Muscle layer of colon (tissue), 2 donors: ENCODE results near the gene EFEMP1.

ENCODE experiments used
- H3K27ac ChIP-seq: one replicate; pipeline ENCODE4 v1.7.0; 2013; ENCODE audit warnings: low read depth, mild to moderate bottlenecking, low read length, moderate library complexity
- H3K27me3 ChIP-seq, 2 donors: one replicate each; pipeline ENCODE4 v1.7.0; 2013; ENCODE audit warnings: low read length in 2 of 2, mild to moderate bottlenecking in 2 of 2; ENCODE audit not compliant: insufficient read depth in 2 of 2, control insufficient read depth in 1 of 2
- H3K36me3 ChIP-seq: one replicate; pipeline ENCODE4 v1.7.0; 2013; ENCODE audit warnings: mild to moderate bottlenecking, low read length; ENCODE audit not compliant: insufficient read depth
- H3K4me1 ChIP-seq: one replicate; pipeline ENCODE4 v1.7.0; 2013; ENCODE audit warnings: mild to moderate bottlenecking, low read length; ENCODE audit not compliant: insufficient read depth
- H3K4me3 ChIP-seq, 2 donors: one replicate each; pipeline ENCODE4 v1.7.0; 2013; ENCODE audit warnings: low read length in 2 of 2, low read depth in 1 of 2, mild to moderate bottlenecking in 1 of 2, moderate library complexity in 1 of 2
- H3K9ac ChIP-seq: one replicate; pipeline ENCODE4 v1.7.0; 2013; ENCODE audit warnings: low read length
- H3K9me3 ChIP-seq: one replicate; pipeline ENCODE4 v1.7.0; 2013; ENCODE audit warnings: mild to moderate bottlenecking, low read length
- donor health status: abdominal sarcoma.
- donor health status: Adenocarcinoma of cecum.

The EFEMP1 gene

GRCh38 chr2:55862246-55862645 is 61.3 kb downstream of the EFEMP1 start:
- no peaks in the 10 kb centered on the region for H3K27me3 ChIP-seq
- no peak overlapping the region for H3K9ac ChIP-seq
- no peak overlapping the region for H3K27ac ChIP-seq
- no peaks in the 10 kb centered on the region for H3K36me3 ChIP-seq
- H3K9me3 ChIP-seq: no peaks in the 10 kb centered on the region
- no peak overlapping the region for H3K4me3 ChIP-seq
- no peaks in the 10 kb centered on the region for H3K4me1 ChIP-seq

GRCh38 chr2:55861733-55862132 is 61.8 kb downstream of the EFEMP1 start:
- no peaks in the 10 kb centered on the region for H3K36me3 ChIP-seq
- no peaks in the 10 kb centered on the region for H3K9me3 ChIP-seq
- no peak overlapping the region for H3K9ac ChIP-seq
- H3K4me3 ChIP-seq: no peak overlapping the region
- no peaks in the 10 kb centered on the region for H3K27me3 ChIP-seq
- H3K27ac ChIP-seq: no peak overlapping the region
- H3K4me1 ChIP-seq: no peaks in the 10 kb centered on the region

- Histone ChIP-seq H3K27ac (no peak overlapping the region), H3K4me1 (no peaks in the 10 kb centered on the region), H3K27me3 (no peaks in the 10 kb centered on the region), H3K4me3 (no peak overlapping the region), H3K9ac (no peak overlapping the region), H3K9me3 (no peaks in the 10 kb centered on the region), H3K36me3 (no peaks in the 10 kb centered on the region)
These were observed 62.8 kb downstream of the EFEMP1 start for GRCh38 chr2:55860832-55861231.

GRCh38 chr2:55859875-55860274 is 63.7 kb downstream of the EFEMP1 start:
- no peak overlapping the region for H3K9ac ChIP-seq
- no peak overlapping the region for H3K27ac ChIP-seq
- H3K4me1 ChIP-seq: no peaks in the 10 kb centered on the region
- no peaks in the 10 kb centered on the region for H3K27me3 ChIP-seq
- H3K4me3 ChIP-seq: no peak overlapping the region
- no peaks in the 10 kb centered on the region for H3K36me3 ChIP-seq
- H3K9me3 ChIP-seq: no peaks in the 10 kb centered on the region

- H3K27ac ChIP-seq: no peak overlapping the region
- H3K36me3 ChIP-seq: no peaks in the 10 kb centered on the region
- no peaks in the 10 kb centered on the region for H3K27me3 ChIP-seq
- no peaks in the 10 kb centered on the region for H3K4me1 ChIP-seq
- H3K4me3 ChIP-seq: no peak overlapping the region
- no peaks in the 10 kb centered on the region for H3K9me3 ChIP-seq
- H3K9ac ChIP-seq: no peak overlapping the region
These were observed 65.8 kb downstream of the EFEMP1 start for GRCh38 chr2:55857766-55858165.

- Histone ChIP-seq H3K4me1 (no peaks in the 10 kb centered on the region), H3K9me3 (no peaks in the 10 kb centered on the region), H3K4me3 (no peak overlapping the region), H3K9ac (no peak overlapping the region), H3K27ac (no peak overlapping the region), H3K27me3 (no peaks in the 10 kb centered on the region), H3K36me3 (no peaks in the 10 kb centered on the region)
These were observed 66.6 kb downstream of the EFEMP1 start for GRCh38 chr2:55856936-55857335.

- no peaks in the 10 kb centered on the region for H3K9me3 ChIP-seq
- H3K36me3 ChIP-seq: no peaks in the 10 kb centered on the region
- H3K9ac ChIP-seq: no peak overlapping the region
- H3K27me3 ChIP-seq: no peaks in the 10 kb centered on the region
- H3K4me1 ChIP-seq: no peaks in the 10 kb centered on the region
- no peak overlapping the region for H3K27ac ChIP-seq
- H3K4me3 ChIP-seq: no peak overlapping the region
These were observed 75.5 kb downstream of the EFEMP1 start for GRCh38 chr2:55848096-55848495.

- H3K36me3 ChIP-seq: no peaks in the 10 kb centered on the region
- H3K27ac ChIP-seq: no peak overlapping the region
- H3K9me3 ChIP-seq: no peaks in the 10 kb centered on the region
- H3K9ac ChIP-seq: no peak overlapping the region
- H3K4me1 ChIP-seq: no peaks in the 10 kb centered on the region
- no peaks in the 10 kb centered on the region for H3K27me3 ChIP-seq
- no peak overlapping the region for H3K4me3 ChIP-seq
These were observed 77.2 kb downstream of the EFEMP1 start for GRCh38 chr2:55846426-55846825.

- no peak overlapping the region for H3K27ac ChIP-seq
- H3K27me3 ChIP-seq: no peaks in the 10 kb centered on the region
- H3K9me3 ChIP-seq: no peaks in the 10 kb centered on the region
These were observed 78.6 kb downstream of the EFEMP1 start for GRCh38 chr2:55844986-55845385.

GRCh38 chr2:55843994-55844345 is 79.6 kb downstream of the EFEMP1 start:
- H3K4me1 ChIP-seq: no peaks in the 10 kb centered on the region
- no peak overlapping the region for H3K4me3 ChIP-seq
- H3K36me3 ChIP-seq: no peaks in the 10 kb centered on the region
- no peaks in the 10 kb centered on the region for H3K9me3 ChIP-seq
- no peak overlapping the region for H3K9ac ChIP-seq
- H3K27me3 ChIP-seq: no peaks in the 10 kb centered on the region
- H3K27ac ChIP-seq: no peak overlapping the region

More at GRCh38 chr2:55844986-55845385, 78.6 kb downstream of the EFEMP1 start:
- H3K36me3 ChIP-seq: no peaks in the 10 kb centered on the region
- no peak overlapping the region for H3K4me3 ChIP-seq
- H3K9ac ChIP-seq: no peak overlapping the region
- no peaks in the 10 kb centered on the region for H3K4me1 ChIP-seq

GRCh38 chr2:55843096-55843993 is 80.2 kb downstream of the EFEMP1 start:
- no peak overlapping the region for H3K27ac ChIP-seq
- no peaks in the 10 kb centered on the region for H3K9me3 ChIP-seq
- H3K4me3 ChIP-seq: no peak overlapping the region
- no peaks in the 10 kb centered on the region for H3K27me3 ChIP-seq
- no peaks in the 10 kb centered on the region for H3K4me1 ChIP-seq
- no peaks in the 10 kb centered on the region for H3K36me3 ChIP-seq
- no peak overlapping the region for H3K9ac ChIP-seq

GRCh38 chr2:55842046-55842445 is 81.5 kb downstream of the EFEMP1 start:
- H3K27me3 ChIP-seq: no peaks in the 10 kb centered on the region
- H3K9ac ChIP-seq: no peak overlapping the region
- H3K36me3 ChIP-seq: no peaks in the 10 kb centered on the region
- H3K27ac ChIP-seq: no peak overlapping the region
- no peaks in the 10 kb centered on the region for H3K4me1 ChIP-seq
- no peaks in the 10 kb centered on the region for H3K9me3 ChIP-seq
- no peak overlapping the region for H3K4me3 ChIP-seq
